Loucy (cell line): ENCODE results near the gene SSH2.
A peak's percentile ranks its signal among the peaks of the same experiment; 100 is the strongest.

Experiments used
- H2AFZ ChIP-seq: fragments of 200-600 bp; sonication (generic); 2 replicates; pipeline ENCODE4 v1.6.0; 2016; ENCODE audit warnings: antibody characterized with exemption, mild to moderate bottlenecking, low read length, moderate library complexity
- H3F3A ChIP-seq: fragments of 200-600 bp; 2 replicates; pipeline ENCODE4 v1.6.0; 2016; ENCODE audit warnings: antibody characterized with exemption, low read depth, mild to moderate bottlenecking
- H3K27me3 ChIP-seq: fragments of 200-600 bp; sonication (generic); 2 replicates; pipeline ENCODE4 v1.6.1; 2014; ENCODE audit warnings: low read length, mild to moderate bottlenecking; ENCODE audit not compliant: insufficient read depth, poor library complexity, severe bottlenecking
- H3K36me3 ChIP-seq: fragments of 200-600 bp; sonication (generic); 2 replicates; pipeline ENCODE4 v1.6.1; 2016; ENCODE audit warnings: low read length; ENCODE audit not compliant: insufficient read depth
- H3K4me1 ChIP-seq: fragments of 200-600 bp; sonication (generic); 2 replicates; pipeline ENCODE4 v1.5.1; 2014; ENCODE audit warnings: low read length, mild to moderate bottlenecking; ENCODE audit not compliant: insufficient read depth, poor library complexity, severe bottlenecking
- H3K4me2 ChIP-seq: fragments of 200-600 bp; sonication (generic); 2 replicates; pipeline ENCODE4 v1.6.0; 2014; ENCODE audit warnings: antibody characterized with exemption, low read length, low read depth, mild to moderate bottlenecking; ENCODE audit not compliant: poor library complexity, severe bottlenecking
- H3K4me3 ChIP-seq: fragments of 200-600 bp; sonication (generic); 2 replicates; pipeline ENCODE4 v1.5.1; 2014; ENCODE audit warnings: low read length, mild to moderate bottlenecking, mixed read lengths; ENCODE audit not compliant: poor library complexity, severe bottlenecking
- H3K79me2 ChIP-seq: fragments of 200-600 bp; sonication (generic); 2 replicates; pipeline ENCODE4 v1.6.1; 2014; ENCODE audit warnings: low read length; ENCODE audit not compliant: insufficient read depth
- H3K9ac ChIP-seq: fragments of 200-600 bp; sonication (generic); 2 replicates; pipeline ENCODE4 v1.6.0; 2014; ENCODE audit warnings: mild to moderate bottlenecking, low read depth, low read length, moderate library complexity; ENCODE audit not compliant: poor library complexity, severe bottlenecking
- H3K9me2 ChIP-seq: fragments of 200-600 bp; sonication (generic); replicated peaks from 2 replicates; pipeline ENCODE4 v1.6.1; 2016; ENCODE audit warnings: low read depth, low read length, mixed read lengths
- H3K9me3 ChIP-seq: fragments of 200-600 bp; sonication (generic); 2 replicates; pipeline ENCODE4 v1.6.1; 2014; ENCODE audit warnings: mild to moderate bottlenecking, antibody characterized with exemption, low read length, low read depth; ENCODE audit not compliant: insufficient read depth
- H4K20me1 ChIP-seq: fragments of 200-600 bp; sonication (generic); 2 replicates; pipeline ENCODE4 v1.6.0; 2014; ENCODE audit warnings: antibody characterized with exemption, low read length, mild to moderate bottlenecking; ENCODE audit not compliant: insufficient read depth, poor library complexity, severe bottlenecking
- EZH2phosphoT487 ChIP-seq: fragments of 200-600 bp; IDR thresholded peaks from 2 replicates; pipeline ENCODE4 v1.6.1; 2018; ENCODE audit warnings: antibody characterized with exemption, mild to moderate bottlenecking, moderate library complexity, borderline replicate concordance
- TF ChIP-seq, protein P1 (sequence below): fragments of 200-600 bp; sonication (generic); conservative IDR thresholded peaks from 2 replicates; pipeline ENCODE4 v1.5.1; 2014; ENCODE audit warnings: mild to moderate bottlenecking, antibody characterized with exemption, low read length

The SSH2 gene

DNA sequence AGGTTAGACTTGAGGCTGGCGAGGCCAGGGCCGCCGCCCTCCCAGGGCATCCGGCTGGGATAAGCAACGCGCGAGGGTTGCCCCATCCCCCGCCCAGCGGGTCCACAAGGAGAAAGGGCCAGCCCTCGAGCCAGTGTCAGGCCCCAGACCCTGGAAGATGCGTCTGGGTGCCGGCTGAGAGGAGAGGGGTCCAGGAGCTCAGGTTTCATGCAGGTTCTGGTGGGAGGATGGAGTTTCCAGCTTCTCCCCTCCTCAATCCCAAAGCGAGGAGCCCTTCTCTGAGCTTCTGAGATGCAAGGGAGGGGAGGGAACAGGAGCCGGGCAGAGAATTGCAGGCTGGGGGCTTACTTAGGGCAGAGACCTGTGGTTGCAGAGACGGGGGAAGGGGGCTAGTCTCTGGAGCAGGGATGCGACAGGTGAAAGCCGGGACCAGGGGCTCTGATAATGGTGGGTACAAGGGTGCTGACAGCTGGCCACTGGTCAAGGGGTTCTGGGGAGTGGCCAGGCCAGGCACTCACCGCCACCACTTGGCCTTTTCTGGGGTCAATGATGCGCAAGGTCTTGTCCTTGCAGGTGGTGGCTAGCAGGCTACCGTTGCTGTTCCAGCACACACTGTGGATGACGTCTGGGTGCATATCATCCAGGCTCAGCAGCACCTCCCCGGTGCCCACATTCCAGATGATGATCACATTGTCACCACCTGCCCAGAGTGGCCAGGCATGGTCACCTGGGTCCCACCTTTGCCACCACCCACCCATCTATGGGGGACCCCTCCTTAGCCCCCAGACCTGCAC, 311.6 kb downstream of the SSH2 start:
- no peaks in the 10 kb centered on the region for H3K9me3 ChIP-seq
- peak overlapping the region; percentile 88 for H2AFZ ChIP-seq
- TF ChIP-seq, protein P1, sequence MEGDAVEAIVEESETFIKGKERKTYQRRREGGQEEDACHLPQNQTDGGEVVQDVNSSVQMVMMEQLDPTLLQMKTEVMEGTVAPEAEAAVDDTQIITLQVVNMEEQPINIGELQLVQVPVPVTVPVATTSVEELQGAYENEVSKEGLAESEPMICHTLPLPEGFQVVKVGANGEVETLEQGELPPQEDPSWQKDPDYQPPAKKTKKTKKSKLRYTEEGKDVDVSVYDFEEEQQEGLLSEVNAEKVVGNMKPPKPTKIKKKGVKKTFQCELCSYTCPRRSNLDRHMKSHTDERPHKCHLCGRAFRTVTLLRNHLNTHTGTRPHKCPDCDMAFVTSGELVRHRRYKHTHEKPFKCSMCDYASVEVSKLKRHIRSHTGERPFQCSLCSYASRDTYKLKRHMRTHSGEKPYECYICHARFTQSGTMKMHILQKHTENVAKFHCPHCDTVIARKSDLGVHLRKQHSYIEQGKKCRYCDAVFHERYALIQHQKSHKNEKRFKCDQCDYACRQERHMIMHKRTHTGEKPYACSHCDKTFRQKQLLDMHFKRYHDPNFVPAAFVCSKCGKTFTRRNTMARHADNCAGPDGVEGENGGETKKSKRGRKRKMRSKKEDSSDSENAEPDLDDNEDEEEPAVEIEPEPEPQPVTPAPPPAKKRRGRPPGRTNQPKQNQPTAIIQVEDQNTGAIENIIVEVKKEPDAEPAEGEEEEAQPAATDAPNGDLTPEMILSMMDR: no peak
- no peak for TF ChIP-seq EZH2phosphoT487
- peak overlapping the region; percentile 75 for H3K4me3 ChIP-seq
- H3K9ac ChIP-seq: peak overlapping the region; percentile 86
- H3K79me2 ChIP-seq: no peaks in the 10 kb centered on the region
- H3F3A ChIP-seq: no peaks in the 10 kb centered on the region
- peaks cover 7% of the 10 kb centered on the region for H3K4me1 ChIP-seq
- H3K36me3 ChIP-seq: no peaks in the 10 kb centered on the region
- peak overlapping the region; percentile 81 for H3K4me2 ChIP-seq
- no peaks in the 10 kb centered on the region for H4K20me1 ChIP-seq
- H3K9me2 ChIP-seq: no peaks in the 10 kb centered on the region
- no peaks in the 10 kb centered on the region for H3K27me3 ChIP-seq

DNA sequence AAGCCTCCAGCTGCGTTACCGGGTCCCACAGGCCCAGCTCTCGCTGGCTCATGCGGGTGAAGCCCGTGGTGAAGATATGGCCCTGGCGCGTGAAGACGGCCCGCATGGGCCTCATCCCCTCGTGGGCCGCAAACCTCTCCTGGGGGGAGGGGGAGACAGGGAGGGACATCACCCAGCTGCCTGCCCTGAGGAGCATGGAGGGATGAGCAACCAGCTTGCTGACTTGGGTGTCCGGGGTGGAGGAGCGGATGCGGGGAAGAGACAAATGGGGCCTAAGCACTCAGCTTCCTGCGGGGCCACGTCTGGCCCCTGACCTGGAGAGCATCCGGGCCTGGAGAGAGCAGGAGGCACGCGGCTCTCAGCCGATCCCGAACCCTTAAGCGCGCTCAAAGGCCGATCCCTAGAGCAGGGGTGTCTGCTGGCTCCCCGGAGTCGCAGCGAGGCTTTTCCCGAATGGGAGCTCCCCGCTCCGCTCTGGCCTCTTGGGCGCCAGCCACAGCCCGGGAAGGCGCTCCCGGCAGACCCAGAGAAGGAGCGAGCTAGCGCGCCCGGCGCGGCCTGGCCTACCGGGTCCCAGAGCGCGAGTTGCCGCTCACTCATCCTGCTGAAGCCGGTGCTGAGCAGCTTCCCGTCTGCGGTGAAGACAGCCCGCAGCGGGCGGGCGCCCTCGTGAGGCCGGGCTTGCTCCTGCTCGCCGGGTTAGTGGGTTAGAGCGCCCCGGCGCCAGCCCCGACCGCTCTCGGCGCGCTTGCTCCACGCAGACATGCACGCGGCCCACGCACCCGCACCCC, 312.4 kb downstream of the SSH2 start:
- Histone ChIP-seq H3K36me3 (no peaks in the 10 kb centered on the region), H3F3A (no peaks in the 10 kb centered on the region), H3K9me3 (no peaks in the 10 kb centered on the region), H3K79me2 (no peaks in the 10 kb centered on the region), H3K4me3 (peak overlapping the region; percentile 75), H2AFZ (peak overlapping the region; percentile 88), H3K27me3 (no peaks in the 10 kb centered on the region), H3K4me2 (peak overlapping the region; percentile 81), H3K9me2 (no peaks in the 10 kb centered on the region), H4K20me1 (no peaks in the 10 kb centered on the region), H3K9ac (peak overlapping the region; percentile 86), H3K4me1 (peaks cover 7% of the 10 kb centered on the region)
- no peak for TF ChIP-seq EZH2phosphoT487
- TF ChIP-seq, protein P1: peak; percentile 70

DNA sequence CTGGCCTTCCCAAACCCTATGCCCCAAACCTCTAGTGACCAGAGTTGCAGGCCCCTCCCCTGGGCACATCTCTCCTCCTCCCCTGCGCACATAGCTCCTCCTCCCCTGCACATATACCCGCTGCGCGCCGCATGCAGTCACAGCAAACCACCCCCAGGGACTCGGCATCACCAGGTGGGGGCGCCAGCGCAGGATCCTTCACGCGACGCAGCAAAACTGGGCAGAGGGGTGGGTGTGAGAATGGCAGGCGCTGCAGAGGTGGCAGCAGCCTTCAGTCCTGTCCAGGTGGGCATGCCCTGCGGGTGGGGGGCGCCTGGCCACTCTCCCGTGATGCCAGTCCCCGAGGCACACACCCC, 312.9 kb downstream of the SSH2 start:
- peak overlapping the region; percentile 86 for H3K9ac ChIP-seq
- H2AFZ ChIP-seq: peak overlapping the region; percentile 88
- H3F3A ChIP-seq: no peaks in the 10 kb centered on the region
- no peaks in the 10 kb centered on the region for H3K9me3 ChIP-seq
- H3K4me2 ChIP-seq: peak overlapping the region; percentile 81
- H3K4me1 ChIP-seq: peaks cover 7% of the 10 kb centered on the region
- H4K20me1 ChIP-seq: no peaks in the 10 kb centered on the region
- no peaks in the 10 kb centered on the region for H3K9me2 ChIP-seq
- H3K27me3 ChIP-seq: no peaks in the 10 kb centered on the region
- no peaks in the 10 kb centered on the region for H3K79me2 ChIP-seq
- peak overlapping the region; percentile 75 for H3K4me3 ChIP-seq
- no peaks in the 10 kb centered on the region for H3K36me3 ChIP-seq
- TF ChIP-seq EZH2phosphoT487: no peak
- TF ChIP-seq, protein P1: peak; percentile 90
